Heart left ventricle (tissue), 16 donors: ENCODE results near the gene KIAA1614. TPM values are rescaled to one million over a fixed set of nuclear protein-coding genes. Genes with fewer than 3 reads are reported as not detected.

Experiments used
- ATAC-seq, 4 donors: fragments of 200-7000 bp; cut with Tn5 transposase; one replicate each; pipeline ENCODE4 v1.9.1; 2020 to 2022; ENCODE audit warnings: moderate library complexity in 4 of 4, mild to moderate bottlenecking in 3 of 4, moderate number of reproducible peaks in 1 of 4
- DNase-seq, 5 donors: peaks; one replicate each; pipeline ENCODE4 v3.0.0-alpha.2; 2020
- H3K27ac ChIP-seq, 12 donors: fragments of 200-600 bp; sonication (generic) in 4 of 12; one replicate each; pipeline versions ENCODE4 v1.5.0 to v1.8.0; 2016 to 2022; ENCODE audit warnings: mild to moderate bottlenecking in 2 of 12
- H3K27me3 ChIP-seq, 9 donors: fragments of 200-600 bp; sonication (generic) in 2 of 9; one replicate each; pipeline versions ENCODE4 v1.5.1 to v1.8.0; 2016 to 2022; ENCODE audit warnings: mild to moderate bottlenecking in 3 of 9
- H3K36me3 ChIP-seq, 9 donors: fragments of 200-600 bp; sonication (generic) in 2 of 9; one replicate each; pipeline versions ENCODE4 v1.5.0 to v1.8.0; 2018 to 2022; ENCODE audit warnings: mild to moderate bottlenecking in 2 of 9
- H3K4me1 ChIP-seq, 12 donors: fragments of 200-600 bp; sonication (generic) in 4 of 12; one replicate each; pipeline versions ENCODE4 v1.5.0 to v1.8.0; 2016 to 2022; ENCODE audit warnings: mild to moderate bottlenecking in 3 of 12
- H3K4me3 ChIP-seq, 12 donors: fragments of 200-600 bp; sonication (generic) in 4 of 12; one replicate each; pipeline versions ENCODE4 v1.5.0 to v1.8.0; 2017 to 2022; ENCODE audit warnings: mild to moderate bottlenecking in 9 of 12, moderate library complexity in 4 of 12
- H3K9me3 ChIP-seq, 12 donors: fragments of 200-600 bp; sonication (generic) in 4 of 12; one replicate each; pipeline versions ENCODE4 v1.5.0 to v1.8.0; 2016 to 2022; ENCODE audit warnings: mild to moderate bottlenecking in 1 of 12
- POLR2A ChIP-seq, 2 donors: fragments of 450-650 bp; IDR thresholded peaks; one replicate each; pipeline ENCODE4 v1.6.1; 2017; ENCODE audit warnings: antibody characterized with exemption in 2 of 2, mild to moderate bottlenecking in 2 of 2, moderate library complexity in 2 of 2
- WGBS, 4 donors: extraction: QIAGEN DNeasy Blood & Tissue Kit in 2 of 4; methylation state at CpG; one replicate each; pipeline versions ENCODE4 v1.1.5 to v1.1.7; 2013 to 2018; 5-methylcytosine and 5-hydroxymethylcytosine counted together
- intact Hi-C, 10 donors: fragments of 100-400 bp; cut with DNase I; formaldehyde crosslinking; loops; one replicate each; pipeline versions ENCODE4 v1.11.1 to v1.14.2; 2022
- polyA plus RNA-seq, 2 donors: library from polyadenylated mRNA; stranded (reverse); fragments of 200-250 nt; gene quantifications; one replicate each; pipeline ENCODE4 v1.2.3, GENCODE V29; 2013
- total RNA-seq, 9 donors: library from RNA; depleted of rRNA in 2 of 9; stranded (reverse); fragments of >200 nt in 2 of 9; fragmentation: NEBNext Ultra II Directional in 3 of 9; extraction: Animal tissue kit (Norgen Biotek cat#: 25700) in 3 of 9; gene quantifications; one replicate each; pipeline versions ENCODE4 v1.1.0 to v1.2.4, GENCODE V29; 2016 to 2023
- TF ChIP-seq, protein P1 (sequence below), 12 donors: fragments of 200-600 bp; sonication (generic) in 4 of 12; IDR thresholded peaks; one replicate each; pipeline versions ENCODE4 v1.5.0 to v1.8.0; 2018 to 2022; ENCODE audit warnings: antibody characterized with exemption in 12 of 12, mild to moderate bottlenecking in 5 of 12
- donor health status: ischemic (EF 13 %, LVEDD 7.1; RV severe dilation, severe dysfunction).
- donor health status: healthy with polysubstance abuse.
- donor health status: DM: no; HTN: yes; CAD: no.
- donor health status: DM: no; HTN: no; CAD: no.
- donor health status: ischemic (EF 25% LVEDD 6.9; RV normal size, moderate dysfunction).
- donor health status: ischemic (EF 25% LVEDD 5.7; RV mildly dilated, moderate dysfunction).
- donor health status: healthy.
- donor health status: DM: yes; HTN: yes; CAD: no.
- donor health status: ischemic (EF 35%, LVEDD 5.7; RV mildly dilated, moderate dysfunction).
- donor health status: nonischemic (EF 11% LVEDD 7.7; RV severe dilation, severe dysfunction).
- donor health status: DM: yes; HTN: yes; CAD: no.
- donor health status: PGD.
- donor health status: ischemic (EF 29% LVEDD 5.4; RV normal size, mild dysfunction).
- donor health status: nonischemic (EF 23%, LVEDD 6.1; RV moderate dilation, normal function).

Gene KIAA1614
- total and polyA plus RNA-seq, 11 donors, result 4.3 to 12.1 (median 6.5) TPM

DNA sequence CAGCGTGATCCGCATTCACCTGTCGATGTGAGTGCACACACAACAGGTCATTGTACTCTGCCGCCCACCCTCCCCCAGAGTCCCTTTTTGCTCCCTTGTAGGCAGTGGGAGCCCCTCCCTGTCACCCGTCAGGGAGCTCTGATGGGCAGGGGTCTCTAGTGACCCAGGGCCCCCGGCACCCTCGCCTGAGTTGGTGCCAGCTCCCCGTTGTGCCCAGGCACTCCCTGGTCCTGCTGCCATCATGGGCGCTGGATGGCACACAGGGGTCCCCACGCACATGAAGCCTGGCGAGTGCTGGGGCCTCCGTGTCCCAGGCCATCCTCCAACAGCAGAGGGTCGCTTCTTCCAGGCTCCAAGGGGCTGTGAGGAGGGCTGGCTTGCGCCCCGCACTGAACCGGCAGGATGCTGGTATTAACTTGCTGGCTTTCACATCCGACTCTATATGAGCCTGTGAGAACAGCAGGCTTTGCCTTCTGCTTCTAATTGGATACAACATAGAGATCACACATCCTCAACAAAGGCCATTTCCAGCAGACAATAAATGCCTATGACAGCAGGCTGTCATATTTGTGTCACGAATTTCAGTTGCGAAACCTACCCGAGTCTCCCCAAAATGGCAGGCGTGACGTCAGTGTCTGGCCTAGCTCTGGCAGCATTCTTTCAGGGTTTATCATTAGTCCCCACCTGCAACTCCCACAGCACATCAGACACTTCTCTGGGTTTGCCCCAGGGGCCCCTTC is 35.4 kb downstream of the KIAA1614 start:
- no peak overlapping the region for H3K4me3 ChIP-seq
- H3K36me3 ChIP-seq, result peaks cover 0 to 59% (median 31%) of the 10 kb centered on the region in 9 donors
- 91 to 96% (median 93%) methylated on average over 22 of the region's 22 CpGs for WGBS, 4 donors
- intact Hi-C loops, result no loop called here
- DNase-seq (no peak), ATAC-seq (peak in 1 of 4 donors; percentile 39)
- H3K4me1 ChIP-seq, result peaks cover 0 to 8% (median 0%) of the 10 kb centered on the region in 12 donors
- H3K27ac ChIP-seq, result no peak overlapping the region
- no peaks in the 10 kb centered on the region for H3K27me3 ChIP-seq
- no peaks in the 10 kb centered on the region for H3K9me3 ChIP-seq
- TF ChIP-seq POLR2A (IDR thresholded peaks at IDR 0.05), result no peak
- TF ChIP-seq, protein P1, sequence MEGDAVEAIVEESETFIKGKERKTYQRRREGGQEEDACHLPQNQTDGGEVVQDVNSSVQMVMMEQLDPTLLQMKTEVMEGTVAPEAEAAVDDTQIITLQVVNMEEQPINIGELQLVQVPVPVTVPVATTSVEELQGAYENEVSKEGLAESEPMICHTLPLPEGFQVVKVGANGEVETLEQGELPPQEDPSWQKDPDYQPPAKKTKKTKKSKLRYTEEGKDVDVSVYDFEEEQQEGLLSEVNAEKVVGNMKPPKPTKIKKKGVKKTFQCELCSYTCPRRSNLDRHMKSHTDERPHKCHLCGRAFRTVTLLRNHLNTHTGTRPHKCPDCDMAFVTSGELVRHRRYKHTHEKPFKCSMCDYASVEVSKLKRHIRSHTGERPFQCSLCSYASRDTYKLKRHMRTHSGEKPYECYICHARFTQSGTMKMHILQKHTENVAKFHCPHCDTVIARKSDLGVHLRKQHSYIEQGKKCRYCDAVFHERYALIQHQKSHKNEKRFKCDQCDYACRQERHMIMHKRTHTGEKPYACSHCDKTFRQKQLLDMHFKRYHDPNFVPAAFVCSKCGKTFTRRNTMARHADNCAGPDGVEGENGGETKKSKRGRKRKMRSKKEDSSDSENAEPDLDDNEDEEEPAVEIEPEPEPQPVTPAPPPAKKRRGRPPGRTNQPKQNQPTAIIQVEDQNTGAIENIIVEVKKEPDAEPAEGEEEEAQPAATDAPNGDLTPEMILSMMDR (IDR thresholded peaks at IDR 0.05), result no peak

DNA sequence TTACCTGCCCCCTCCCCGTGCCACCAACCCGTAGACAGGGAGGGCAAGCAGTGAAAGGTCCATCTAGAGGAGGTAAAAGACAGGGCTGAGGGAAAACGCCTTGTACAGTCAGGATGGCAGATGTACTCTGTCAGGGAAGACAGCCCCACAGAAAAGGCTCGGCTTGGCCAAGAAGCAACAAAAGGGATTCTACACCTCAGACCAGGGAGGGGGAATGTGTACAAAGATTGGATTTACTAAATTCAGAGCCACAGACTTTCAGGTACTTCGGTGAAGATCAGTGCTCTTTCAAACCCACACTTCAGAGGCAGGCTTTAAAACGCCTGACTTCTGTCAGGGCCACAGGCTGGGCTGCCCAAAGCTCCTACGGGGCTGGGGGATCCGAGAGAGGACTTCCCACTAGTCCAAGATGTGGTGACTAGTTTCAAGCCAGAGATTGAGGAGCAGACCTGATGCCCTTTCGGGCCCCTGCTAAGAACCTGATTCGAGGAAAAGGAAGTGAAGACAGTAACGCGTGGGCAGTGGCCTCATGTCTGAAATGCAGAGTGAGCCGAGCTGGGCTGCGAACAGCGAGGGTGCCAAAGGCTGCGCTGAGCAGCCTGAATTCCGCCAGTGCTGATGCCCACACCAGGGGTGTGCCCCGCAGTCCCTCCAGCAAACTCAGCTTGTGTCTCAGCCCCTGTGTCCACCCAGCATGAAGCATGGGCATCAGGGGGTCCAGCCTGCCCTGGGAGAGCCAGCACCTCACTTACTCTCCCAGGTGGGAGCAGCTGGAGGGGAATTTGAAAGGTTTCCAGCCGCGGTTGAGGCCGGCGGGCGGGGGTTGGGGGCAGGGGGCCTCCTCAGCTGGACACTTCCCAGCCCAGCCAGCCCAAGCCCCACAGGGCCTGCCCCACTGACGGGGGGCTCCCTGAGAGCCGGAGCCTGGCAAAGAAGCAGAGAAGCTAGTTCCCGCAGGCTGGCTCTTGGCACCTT is 36.2 kb downstream of the KIAA1614 start:
- Histone ChIP-seq H3K36me3 (peaks cover 0 to 54% (median 31%) of the 10 kb centered on the region in 9 donors), H3K4me1 (peaks cover 0 to 16% (median 6%) of the 10 kb centered on the region in 12 donors), H3K4me3 (no peak overlapping the region), H3K27me3 (no peaks in the 10 kb centered on the region), H3K9me3 (no peaks in the 10 kb centered on the region), H3K27ac (no peak overlapping the region)
- WGBS, 4 donors, result 75 to 80% (median 77%) methylated on average over 21 to 26 of the region's 26 CpGs
- intact Hi-C loops, result no loop called here
- DNase-seq, result no peak
- ATAC-seq, result peak in 1 of 4 donors; percentile 23
- TF ChIP-seq, protein P1 (IDR thresholded peaks at IDR 0.05), result no peak
- no peak for TF ChIP-seq POLR2A (IDR thresholded peaks at IDR 0.05)

DNA sequence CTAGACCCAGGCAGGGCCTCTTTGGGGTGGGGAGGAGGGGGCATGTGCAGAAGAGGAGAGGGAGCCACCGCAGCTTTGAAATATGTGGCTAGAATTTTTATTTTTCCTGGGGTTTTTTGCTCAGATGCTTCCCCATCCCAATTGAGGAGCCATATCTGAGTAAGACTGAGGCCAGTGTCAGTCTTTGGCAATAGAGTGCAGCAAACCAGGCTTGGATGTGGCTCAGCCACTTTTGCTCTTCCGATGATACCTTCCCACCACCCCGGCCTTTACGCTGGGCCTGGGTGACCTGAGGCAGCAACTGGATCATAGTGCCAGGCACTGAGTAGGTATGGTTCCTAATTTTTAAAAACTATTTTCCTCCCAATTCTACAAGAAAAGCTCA is 36.9 kb downstream of the KIAA1614 start:
- 93 to 97% (median 95%) methylated on average over 4 of the region's 4 CpGs for WGBS, 4 donors

More for the DNA sequence above, 36.9 kb downstream of the KIAA1614 start:
- TF ChIP-seq, protein P1 (IDR thresholded peaks at IDR 0.05), result no peak
- no peak overlapping the region for H3K27ac ChIP-seq
- intact Hi-C loops, result no loop called here
- no peak overlapping the region for H3K4me3 ChIP-seq
- H3K27me3 ChIP-seq, result no peaks in the 10 kb centered on the region
- H3K9me3 ChIP-seq, result no peaks in the 10 kb centered on the region
- H3K36me3 ChIP-seq, result peaks cover 0 to 48% (median 26%) of the 10 kb centered on the region in 9 donors
- H3K4me1 ChIP-seq, result peaks cover 0 to 23% (median 11%) of the 10 kb centered on the region in 12 donors
- DNase-seq (no peak), ATAC-seq (no peak)
